SKM-1 (cell line): Measurements from ENCODE around the gene PDE4C.
"Not testable (repeated sequence)": the region's sequence is repeated elsewhere in the genome, so short reads cannot be mapped to it uniquely, and the experiment has no call there.

Experiments
- DNase-seq: peaks from one replicate; lab custom pipeline; 2025; ENCODE audit not compliant: unreplicated experiment; lab: John Stamatoyannopoulos, UW

The PDE4C gene

GRCh38 chr19:18224525-18225354 is 1.5 kb downstream of the PDE4C start:
- peak; percentile 89 for DNase-seq

DNA sequence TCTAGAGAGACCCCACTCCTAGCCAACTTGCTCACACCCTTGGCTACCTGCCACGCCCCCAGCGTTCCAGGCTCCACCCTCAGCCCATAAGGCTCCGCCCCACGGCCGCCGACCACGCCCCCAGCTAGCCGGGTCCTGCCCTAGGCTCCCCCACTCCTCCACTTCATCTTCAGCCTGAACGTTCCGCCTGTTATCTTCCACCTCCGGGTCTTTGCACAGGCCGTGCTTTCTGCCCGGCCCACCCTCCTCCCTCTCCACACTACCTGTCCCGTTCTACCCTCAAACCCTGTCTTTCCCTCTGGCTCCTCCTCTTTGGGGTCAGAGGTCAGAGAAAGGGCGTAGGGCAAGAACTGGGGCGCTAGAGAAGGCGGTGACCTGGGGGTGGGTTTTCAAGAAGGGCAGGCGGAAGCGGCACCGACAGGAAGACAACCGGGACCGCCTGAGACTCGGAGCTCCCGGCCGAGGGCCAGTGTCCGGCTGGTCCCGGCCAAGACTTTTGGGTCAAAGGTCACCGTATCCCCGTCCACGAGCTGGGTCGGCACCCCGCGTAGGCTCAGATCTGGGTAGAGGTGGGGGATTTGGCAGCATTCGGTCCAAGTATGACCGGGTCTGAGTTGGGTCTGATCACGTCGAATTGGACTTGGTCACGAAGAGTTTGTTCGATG is 2.2 kb downstream of the PDE4C start:
- DNase-seq: peak; percentile 61

- no peak for DNase-seq
These were observed 4.2 kb downstream of the PDE4C start for GRCh38 chr19:18221815-18222725.

- DNase-seq: no peak
These were observed 5.5 kb downstream of the PDE4C start for GRCh38 chr19:18220632-18221275.

- no peak for DNase-seq
These were observed 6.2 kb downstream of the PDE4C start for GRCh38 chr19:18219911-18220631.

DNA sequence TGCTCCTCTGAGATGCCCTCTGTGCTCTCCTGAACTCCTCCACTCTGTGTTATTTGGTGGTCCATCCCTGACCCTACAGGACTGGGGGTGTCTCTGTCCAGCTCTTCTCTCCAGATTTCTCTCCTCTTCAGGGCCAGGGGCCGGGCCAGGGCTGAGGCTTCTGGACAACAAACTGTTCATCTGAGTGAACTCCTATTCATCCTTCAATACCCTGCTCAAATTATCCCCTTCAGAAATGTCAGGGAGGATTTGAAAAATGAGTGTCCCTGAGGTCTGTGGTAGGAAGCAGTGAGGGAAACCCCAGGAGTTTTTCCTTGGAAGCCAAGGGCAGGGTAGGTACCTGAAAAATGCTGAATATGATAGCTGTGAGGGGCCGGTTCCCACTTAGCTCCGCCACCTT is 7.6 kb downstream of the PDE4C start:
- no peak for DNase-seq

DNA sequence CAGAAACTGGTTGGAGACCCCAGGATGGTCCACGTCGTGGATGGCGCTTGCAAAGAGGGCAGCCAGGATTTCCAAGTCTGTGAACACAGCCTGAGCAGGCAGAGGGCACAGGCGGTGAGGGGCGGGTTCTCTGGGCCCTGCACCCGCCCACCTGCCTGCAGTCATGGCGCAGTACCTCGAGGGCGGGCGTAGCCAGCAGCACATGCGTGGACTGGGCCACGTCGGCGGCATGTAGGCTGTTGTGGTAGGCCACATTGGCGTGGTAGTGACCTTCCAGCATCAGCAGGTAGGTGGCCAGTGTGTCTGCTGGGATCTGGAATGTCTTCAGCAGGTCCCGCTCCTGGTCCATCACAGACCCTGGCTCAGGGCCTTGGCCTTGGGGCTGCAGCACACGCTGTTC is 8.1 kb downstream of the PDE4C start:
- DNase-seq: no peak

GRCh38 chr19:18216789-18217188 is 9.4 kb downstream of the PDE4C start:
- no peak for DNase-seq

DNA sequence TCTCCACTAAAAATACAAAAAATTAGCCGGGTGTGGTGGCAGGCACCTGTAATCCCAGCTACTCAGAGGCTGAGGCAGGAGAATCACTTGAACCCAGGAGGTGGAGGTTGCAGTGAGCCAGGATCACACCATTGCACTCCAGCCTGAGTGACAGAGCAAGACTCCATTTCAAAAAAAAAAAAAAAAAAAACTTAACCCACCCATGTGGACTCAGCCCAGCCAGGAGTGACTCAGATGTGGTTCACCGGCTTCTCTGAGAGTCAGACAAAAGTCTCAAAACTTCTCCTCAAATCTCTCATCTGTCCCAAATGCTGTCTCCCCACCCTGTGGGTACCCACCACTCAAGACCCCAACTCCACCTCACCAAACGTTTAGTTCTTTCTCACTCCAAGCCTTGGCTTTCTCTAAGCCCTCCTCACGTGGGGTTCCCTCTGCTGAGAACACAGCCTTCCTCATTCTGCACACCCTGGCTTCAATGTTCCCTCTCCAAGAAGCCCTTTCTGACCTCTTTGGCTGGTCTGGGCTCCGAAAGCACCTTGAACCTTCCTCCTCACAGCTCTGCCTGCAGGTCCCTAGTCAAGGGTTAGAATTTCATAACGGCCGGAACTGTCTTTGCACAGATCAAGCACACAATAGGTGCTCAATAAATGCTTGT is 11.3 kb downstream of the PDE4C start:
- DNase-seq: no peak

DNA sequence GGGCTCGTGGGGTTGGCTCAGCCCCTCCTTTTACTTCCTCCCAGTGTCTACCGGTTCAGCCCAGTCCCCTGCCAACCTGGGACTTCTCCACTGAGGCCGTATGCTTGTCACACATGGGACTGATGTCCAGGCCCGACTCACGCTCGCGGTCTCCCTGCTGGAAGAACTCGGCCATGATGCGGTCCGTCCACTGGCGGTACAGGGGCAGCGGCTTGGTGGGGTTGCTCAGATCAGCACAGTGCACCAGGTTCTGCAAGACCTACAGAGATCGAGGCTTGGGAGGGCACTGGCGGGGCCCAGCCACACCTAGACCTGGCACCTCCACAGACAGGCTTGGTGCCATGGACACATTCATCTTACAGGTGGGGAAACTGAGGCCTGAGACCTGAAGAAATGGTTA is 14.6 kb downstream of the PDE4C start:
- DNase-seq: no peak

- DNase-seq: not testable (repeated sequence)
These were observed 16.3 kb downstream of the PDE4C start for GRCh38 chr19:18209912-18210311.

DNA sequence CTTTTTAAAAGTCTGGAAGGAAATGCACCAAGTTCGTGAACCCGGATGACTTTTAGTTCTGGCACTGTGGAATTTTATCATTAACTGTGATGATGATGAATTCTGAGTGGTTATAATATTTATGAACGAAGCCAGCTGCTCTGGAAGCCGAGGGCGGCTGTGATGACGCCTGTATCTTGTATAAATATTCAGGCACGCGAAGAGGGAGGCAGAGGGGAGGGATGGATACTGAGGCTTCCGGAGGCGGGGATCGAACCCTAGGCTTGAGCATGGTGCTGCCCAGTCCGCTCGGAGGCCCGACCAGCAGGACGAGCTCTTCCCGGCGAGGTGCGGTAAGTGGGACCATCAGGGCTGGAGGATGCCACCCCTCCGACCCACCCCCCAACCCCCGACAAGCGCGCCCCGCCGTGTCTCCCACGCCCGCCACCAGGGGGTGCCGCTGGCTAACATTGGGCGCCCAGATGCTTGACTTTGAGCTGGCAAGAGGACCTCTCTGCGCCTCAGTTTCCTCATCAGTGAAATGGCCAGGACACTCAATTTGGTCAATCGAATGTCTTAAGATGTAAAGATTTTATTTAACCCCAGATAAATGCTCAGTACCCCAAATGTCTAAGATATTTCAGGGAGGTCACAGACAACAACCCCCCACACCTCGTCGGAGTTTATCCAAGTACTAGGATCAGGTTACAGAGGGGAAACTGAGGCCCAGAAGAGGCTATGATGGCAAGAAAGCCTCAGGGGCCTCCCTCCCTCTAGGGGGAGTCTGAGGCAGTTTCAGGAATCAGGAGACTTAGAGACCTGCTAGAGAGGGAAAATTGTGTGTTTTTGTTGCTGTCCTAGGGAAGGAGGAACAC is 17.9 kb downstream of the PDE4C start:
- no peak for DNase-seq

- no peak for DNase-seq
These were observed 20.2 kb downstream of the PDE4C start for GRCh38 chr19:18206018-18206417.

DNA sequence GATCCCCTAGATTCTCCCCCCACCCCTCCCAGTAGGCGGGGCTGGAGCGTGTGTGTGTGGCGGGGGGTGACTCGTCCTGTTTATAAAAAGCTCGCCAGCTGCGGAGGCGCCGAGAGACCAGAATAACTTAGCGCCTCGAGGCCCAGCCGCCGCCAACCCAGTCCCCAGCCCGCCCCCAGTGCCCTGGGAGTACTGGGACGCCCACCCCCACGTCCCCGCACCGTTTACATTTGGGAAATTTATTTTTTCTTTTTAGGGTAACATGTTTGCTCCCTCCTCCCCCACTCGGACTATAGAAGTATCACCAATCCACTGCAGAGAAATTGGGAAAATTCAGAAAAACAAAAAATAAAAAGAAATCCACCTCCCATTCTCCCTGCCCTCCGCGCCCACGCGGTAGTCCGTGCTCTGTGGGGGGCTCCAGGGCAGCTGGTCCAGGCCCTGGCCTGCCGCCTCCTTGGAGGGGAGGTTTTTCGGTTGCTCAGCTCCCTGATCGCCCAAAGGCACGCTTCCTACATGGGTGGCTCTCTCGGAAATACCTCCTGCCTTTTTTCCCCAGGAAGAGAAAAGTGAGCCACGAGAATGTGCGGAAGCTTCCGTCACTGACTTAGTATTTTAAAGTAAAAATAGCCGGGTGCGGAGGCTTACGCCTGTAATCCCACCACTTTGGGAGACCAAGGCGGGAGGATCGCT is 20.9 kb downstream of the PDE4C start:
- DNase-seq: no peak

DNA sequence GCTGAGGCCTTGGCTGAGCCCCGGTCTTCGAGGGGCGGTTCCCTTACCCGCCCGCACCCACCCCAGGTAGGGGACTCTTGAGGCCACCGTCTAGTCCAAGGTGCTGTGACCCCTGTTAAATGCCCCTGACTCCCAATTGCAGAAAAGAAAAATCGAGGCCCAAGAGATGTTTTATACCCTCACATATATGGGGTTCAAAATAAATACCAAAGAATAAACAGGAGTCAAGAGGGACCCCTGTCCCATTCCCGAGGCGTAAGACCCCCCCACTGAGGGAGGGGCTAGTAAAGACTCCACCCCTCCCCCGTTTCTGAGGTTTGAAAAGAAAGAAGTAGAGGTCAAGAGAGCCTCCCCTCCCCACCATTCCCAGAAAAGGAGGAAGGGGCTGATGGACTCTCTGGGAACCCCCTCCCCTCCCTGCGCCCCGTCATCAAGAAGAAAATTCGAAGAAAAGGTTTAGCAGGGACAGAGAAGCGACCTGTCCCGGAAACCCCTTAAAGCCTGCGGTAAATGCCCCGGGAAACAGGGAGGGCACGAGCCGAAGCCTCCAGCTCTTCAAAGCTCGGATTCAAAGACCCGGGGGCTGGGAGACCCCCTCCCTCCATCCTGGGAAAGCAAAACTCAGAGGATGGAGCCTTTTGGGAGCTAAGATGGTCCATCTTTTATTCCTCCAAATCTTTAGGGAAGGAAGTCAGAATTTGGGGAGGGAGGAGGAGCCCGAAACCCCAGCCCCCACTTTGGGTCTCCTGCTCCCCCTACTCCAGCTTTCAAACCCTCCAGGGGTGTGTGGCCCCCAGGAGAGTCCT is 21.6 kb downstream of the PDE4C start:
- peak; percentile 60 for DNase-seq

DNA sequence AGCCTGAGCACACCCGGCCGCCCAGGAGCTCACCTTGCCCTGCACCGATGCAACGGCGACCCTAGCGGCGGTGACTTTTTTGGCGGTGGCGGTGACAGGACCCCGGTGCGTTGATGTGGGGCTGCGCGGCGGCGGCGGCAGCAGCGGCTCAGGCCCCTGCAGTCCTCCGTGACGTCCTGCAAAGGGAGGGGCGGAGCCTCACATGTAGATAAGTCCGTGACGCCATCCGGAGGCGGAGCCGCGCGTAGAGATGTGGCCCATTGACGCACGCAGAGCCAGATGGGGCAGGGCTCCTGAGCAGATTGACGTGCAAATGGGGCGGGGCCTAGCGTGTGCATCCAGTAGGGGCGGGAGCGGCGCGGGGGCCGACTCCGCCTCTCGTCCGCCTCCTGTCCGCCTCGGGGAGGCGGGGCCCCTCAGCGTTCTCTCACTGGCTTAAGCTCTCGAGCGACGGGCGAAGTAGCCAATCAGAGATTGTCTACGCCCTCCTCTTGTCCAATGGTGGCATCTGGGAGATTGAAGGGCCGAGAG is 22.3 kb downstream of the PDE4C start, which contains the start of gene RAB3A:
Gene RAB3A (minus strand): TSS at position 180 of the 531 bp plus-strand sequence. CDS start 1,302 bp downstream, outside the sequence.
- peak; percentile 99 for DNase-seq

GRCh38 chr19:18203408-18203862 is 22.8 kb downstream of the PDE4C start:
- DNase-seq: no peak
